ENCODE measurements around the gene SLC30A2. TPM values are rescaled to one million over a fixed set of nuclear protein-coding genes. Genes with fewer than 3 reads are reported as not detected.

SLC30A2 gene
- total RNA-seq, 3 donors from 2014 or later, result 0.16 to 1.3 (median 0.33) TPM

DNA sequence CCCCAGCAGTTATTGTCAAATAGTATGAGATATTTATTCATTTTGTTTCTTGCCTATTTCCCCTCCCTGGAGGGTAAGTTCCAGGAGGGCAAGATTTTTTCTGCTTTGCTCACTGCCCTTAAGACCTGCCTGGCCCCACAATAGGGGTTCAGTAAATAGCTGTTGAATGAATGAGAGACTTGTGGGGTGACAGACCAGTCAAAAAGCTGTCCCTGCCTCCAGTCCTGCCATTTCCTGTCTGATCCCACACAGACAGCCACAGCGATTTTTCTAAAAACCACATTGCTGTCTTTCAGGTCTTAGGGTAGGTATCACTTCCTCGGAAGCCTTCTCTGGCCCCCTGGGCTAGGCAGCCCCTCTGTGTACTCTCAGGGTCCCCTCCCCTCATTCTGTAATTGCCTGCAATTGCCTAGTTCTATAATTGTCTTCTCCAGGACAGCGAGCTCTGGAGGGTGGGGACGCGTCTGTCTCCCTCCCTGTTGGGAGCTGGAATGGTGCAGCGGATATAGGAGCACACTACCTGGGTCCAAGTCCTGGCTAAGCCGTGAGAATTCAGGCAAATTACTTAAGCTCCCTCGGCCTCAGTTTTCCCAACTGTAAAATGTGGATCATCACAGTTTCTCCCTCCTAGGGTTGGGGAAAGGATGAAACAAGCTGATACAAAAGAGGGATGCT, 26.1 kb downstream of the SLC30A2 start:
- Histone ChIP-seq H3K27me3 (no peaks in the 10 kb centered on the region), H3K4me1 (peaks cover 4 to 9% of the 10 kb centered on the region in 2 donors), H3K27ac (no peak overlapping the region), H3K4me3 (no peak overlapping the region), H3K36me3 (no peaks in the 10 kb centered on the region), H3K9me3 (no peaks in the 10 kb centered on the region)
- DNase-seq (ENCODE audit: low spot score in 2 of 2), result no peak
- TF ChIP-seq CTCF (IDR thresholded peaks at IDR 0.05), result no peak
- no peak for TF ChIP-seq POLR2AphosphoS5 (IDR thresholded peaks at IDR 0.05)
- no peak for TF ChIP-seq POLR2A (IDR thresholded peaks at IDR 0.05)
- intact Hi-C loops (cut with DNase I; ENCODE audit: low total_unique reads), result no loop called here

DNA sequence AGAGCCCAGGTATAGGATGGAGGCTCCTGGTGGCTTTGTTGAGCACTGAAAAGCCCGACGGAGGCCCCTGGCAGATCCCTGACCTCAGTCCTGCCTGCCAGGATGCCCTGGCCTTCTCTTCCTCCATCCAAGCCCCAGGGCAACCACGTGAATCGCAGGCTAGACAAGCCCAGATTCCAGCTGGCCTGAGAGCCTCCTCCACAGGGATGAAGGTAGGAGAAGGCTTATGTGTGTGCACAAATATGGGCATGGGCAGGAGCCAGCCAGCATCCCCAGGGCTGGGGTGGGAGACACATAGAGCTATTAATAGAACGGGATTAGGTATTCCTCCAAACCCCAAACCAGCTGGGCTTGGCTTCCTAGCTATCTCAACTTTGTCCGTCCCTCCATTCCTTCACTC, 28.3 kb downstream of the SLC30A2 start:
- intact Hi-C loops (cut with DNase I; ENCODE audit: low total_unique reads), result no loop called here
- H3K4me3 ChIP-seq, result no peak overlapping the region
- no peak overlapping the region for H3K27ac ChIP-seq
- no peaks in the 10 kb centered on the region for H3K27me3 ChIP-seq
- no peak for DNase-seq (ENCODE audit: low spot score in 2 of 2)
- no peaks in the 10 kb centered on the region for H3K36me3 ChIP-seq
- H3K4me1 ChIP-seq, result peaks cover 4 to 6% of the 10 kb centered on the region in 2 donors
- H3K9me3 ChIP-seq, result no peaks in the 10 kb centered on the region
- TF ChIP-seq CTCF (IDR thresholded peaks at IDR 0.05), result no peak
- TF ChIP-seq POLR2AphosphoS5 (IDR thresholded peaks at IDR 0.05), result no peak
- TF ChIP-seq POLR2A (IDR thresholded peaks at IDR 0.05), result no peak

GRCh38 chr1:26016953-26017545, 28.9 kb downstream of the SLC30A2 start:
- no peak for TF ChIP-seq POLR2AphosphoS5 (IDR thresholded peaks at IDR 0.05)
- no peak for TF ChIP-seq CTCF (IDR thresholded peaks at IDR 0.05)
- no peak for TF ChIP-seq POLR2A (IDR thresholded peaks at IDR 0.05)
- H3K4me3 ChIP-seq, result no peak overlapping the region
- no peak overlapping the region for H3K27ac ChIP-seq
- H3K27me3 ChIP-seq, result no peaks in the 10 kb centered on the region
- intact Hi-C loops (cut with DNase I; ENCODE audit: low total_unique reads), result no loop called here
- no peaks in the 10 kb centered on the region for H3K9me3 ChIP-seq
- no peaks in the 10 kb centered on the region for H3K36me3 ChIP-seq
- peaks cover under 1 to 4% of the 10 kb centered on the region in 2 donors for H3K4me1 ChIP-seq
- no peak for DNase-seq (ENCODE audit: low spot score in 2 of 2)

GRCh38 chr1:26016258-26016952, 29.5 kb downstream of the SLC30A2 start:
- Histone ChIP-seq H3K9me3 (no peaks in the 10 kb centered on the region), H3K27me3 (no peaks in the 10 kb centered on the region), H3K36me3 (no peaks in the 10 kb centered on the region), H3K4me1 (peaks cover 0 to 4% of the 10 kb centered on the region in 2 donors), H3K4me3 (no peak overlapping the region), H3K27ac (no peak overlapping the region)
- DNase-seq (ENCODE audit: low spot score in 2 of 2), result no peak
- intact Hi-C loops (cut with DNase I; ENCODE audit: low total_unique reads), result no loop called here
- no peak for TF ChIP-seq POLR2A (IDR thresholded peaks at IDR 0.05)
- TF ChIP-seq POLR2AphosphoS5 (IDR thresholded peaks at IDR 0.05), result no peak
- TF ChIP-seq CTCF (IDR thresholded peaks at IDR 0.05), result no peak

DNA sequence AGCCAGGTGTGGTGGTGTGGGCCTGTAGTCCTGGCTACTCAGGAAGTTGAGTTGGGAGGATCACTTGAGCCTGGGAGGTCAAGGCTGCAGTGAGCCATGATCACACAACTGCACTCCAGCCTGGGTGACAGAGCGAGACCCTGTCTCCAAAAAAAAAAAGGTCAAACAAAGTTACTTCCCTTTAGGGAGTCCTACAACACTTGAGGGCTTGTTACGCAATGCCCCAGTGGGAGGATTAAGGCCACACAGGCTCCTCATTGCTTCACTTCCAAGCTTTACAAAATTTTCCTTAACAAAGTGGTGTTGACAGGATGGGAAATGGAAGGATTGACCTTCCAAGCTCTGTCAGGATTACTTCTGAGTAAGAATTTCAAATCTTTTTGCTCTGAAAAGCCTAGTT, 30.6 kb downstream of the SLC30A2 start:
- peak overlapping the region; percentile 33 to 52 for H3K27ac ChIP-seq
- intact Hi-C loops (cut with DNase I; ENCODE audit: low total_unique reads), result no loop called here

More for the DNA sequence above, 30.6 kb downstream of the SLC30A2 start:
- no peak for DNase-seq (ENCODE audit: low spot score in 2 of 2)
- Histone ChIP-seq H3K4me3 (no peak overlapping the region), H3K9me3 (no peaks in the 10 kb centered on the region), H3K4me1 (peaks cover 0 to 4% of the 10 kb centered on the region in 2 donors), H3K27me3 (no peaks in the 10 kb centered on the region), H3K36me3 (no peaks in the 10 kb centered on the region)
- TF ChIP-seq POLR2A (IDR thresholded peaks at IDR 0.05) (no peak), CTCF (IDR thresholded peaks at IDR 0.05) (no peak), POLR2AphosphoS5 (IDR thresholded peaks at IDR 0.05) (no peak)
